Activated CD4-positive, alpha-beta T cell treated with anti-CD3 and anti-CD28 coated beads, Interleukin-2, amount 10 ng/mL, durations not matched to agents 24 days and 14 days (primary cell): ENCODE measurements around the gene ERP27. TPM values are rescaled to one million over a fixed set of nuclear protein-coding genes. Genes with fewer than 3 reads are reported as not detected.

Experiments used
- DNase-seq: peaks from one replicate; pipeline ENCODE4 v3.0.0; 2022
- H3K27ac Mint-ChIP-seq: one replicate; pipeline ENCODE4 v1.8.0; 2022; ENCODE audit warnings: mild to moderate bottlenecking, mixed read lengths
- H3K27me3 Mint-ChIP-seq: one replicate; pipeline ENCODE4 v1.8.0; 2022; ENCODE audit warnings: mixed read lengths
- H3K36me3 Mint-ChIP-seq: one replicate; pipeline ENCODE4 v1.8.0; 2022; ENCODE audit warnings: low read depth, mild to moderate bottlenecking, mixed read lengths
- H3K4me1 Mint-ChIP-seq: one replicate; pipeline ENCODE4 v1.8.0; 2021; ENCODE audit warnings: mixed read lengths
- H3K4me3 Mint-ChIP-seq: one replicate; pipeline ENCODE4 v1.8.0; 2022; ENCODE audit warnings: mild to moderate bottlenecking, moderate library complexity, mixed read lengths
- H3K9me3 Mint-ChIP-seq: one replicate; pipeline ENCODE4 v1.8.0; 2021; ENCODE audit warnings: mixed read lengths
- intact Hi-C: fragments of 100-400 bp; cut with micrococcal nuclease; formaldehyde crosslinking; loops from one replicate; pipeline ENCODE4 v1.15.1; 2023
- total RNA-seq: library from RNA; stranded (reverse); gene quantifications from 2 replicates; pipeline ENCODE4 v1.2.3, GENCODE V29; 2022

Gene ERP27
- total RNA-seq, 1 donor from 2014 or later: 1.8 TPM

DNA sequence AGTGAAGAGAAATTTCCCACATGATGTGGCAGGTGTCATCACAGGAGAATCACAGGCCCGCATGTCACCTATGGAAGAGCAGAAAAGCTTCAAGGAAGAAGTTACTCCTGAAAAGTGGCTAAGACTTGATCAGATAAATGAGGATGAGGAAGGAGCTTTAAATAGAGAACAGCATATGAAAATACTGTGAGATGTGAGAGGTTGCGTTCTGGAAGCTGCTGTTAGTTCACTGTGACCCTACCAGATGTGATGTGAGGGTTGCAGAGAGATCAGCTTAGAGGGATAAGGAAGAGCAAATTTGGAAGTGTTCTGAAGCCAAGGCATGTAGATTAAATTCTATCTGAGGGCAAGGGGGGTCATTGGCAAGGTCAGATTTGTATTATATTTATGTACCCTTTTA, 17.1 kb downstream of the ERP27 start:
- intact Hi-C loops: no loop called here
- H3K27ac Mint-ChIP-seq: peak overlapping the region; percentile 69
- H3K4me3 Mint-ChIP-seq: peak overlapping the region; percentile 15
- peaks cover 44% of the 10 kb centered on the region for H3K36me3 Mint-ChIP-seq
- H3K4me1 Mint-ChIP-seq: peaks cover 15% of the 10 kb centered on the region
- DNase-seq: peak; percentile 54
- H3K27me3 Mint-ChIP-seq: no peaks in the 10 kb centered on the region
- H3K9me3 Mint-ChIP-seq: no peaks in the 10 kb centered on the region

DNA sequence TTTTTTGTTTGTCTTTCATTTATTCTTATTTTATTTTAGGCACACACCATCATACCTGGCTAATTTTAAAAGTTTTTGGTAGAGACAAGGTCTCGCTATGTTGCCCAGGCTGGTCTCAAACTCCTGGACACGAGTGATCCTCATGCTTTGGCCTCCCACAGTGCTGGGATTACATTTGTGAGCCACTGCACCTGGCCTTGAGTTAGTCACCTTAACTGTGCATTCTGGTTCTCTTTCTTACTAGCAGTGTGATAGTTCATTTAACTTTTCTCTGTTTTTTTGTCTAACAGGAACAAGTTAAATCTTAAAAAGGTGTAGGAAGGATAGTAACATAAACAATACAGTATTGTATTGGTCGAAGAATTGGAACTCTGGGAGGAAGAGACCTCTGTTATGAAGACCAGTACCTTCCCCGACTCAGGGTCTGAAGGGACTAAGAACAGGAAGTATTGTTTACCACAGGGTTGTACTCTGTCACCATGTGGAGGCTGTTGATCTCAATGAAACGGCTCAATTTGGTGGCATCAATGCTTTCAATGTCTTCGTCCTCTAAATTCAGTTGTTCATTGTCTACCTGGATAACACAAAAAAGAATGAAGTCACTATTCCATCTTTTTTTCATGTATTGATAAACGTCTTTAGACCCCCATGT, 17.7 kb downstream of the ERP27 start:
- Mint-ChIP-seq H3K4me3 (peak overlapping the region; percentile 15), H3K27ac (peak overlapping the region; percentile 69), H3K36me3 (peaks cover 50% of the 10 kb centered on the region), H3K9me3 (no peaks in the 10 kb centered on the region), H3K4me1 (peaks cover 15% of the 10 kb centered on the region), H3K27me3 (no peaks in the 10 kb centered on the region)
- intact Hi-C loops: loop anchor here (1.0 kb wide), 1 partner anchor 10 kb away; no protein-coding TSS in a partner anchor
- peak; percentile 61 for DNase-seq

DNA sequence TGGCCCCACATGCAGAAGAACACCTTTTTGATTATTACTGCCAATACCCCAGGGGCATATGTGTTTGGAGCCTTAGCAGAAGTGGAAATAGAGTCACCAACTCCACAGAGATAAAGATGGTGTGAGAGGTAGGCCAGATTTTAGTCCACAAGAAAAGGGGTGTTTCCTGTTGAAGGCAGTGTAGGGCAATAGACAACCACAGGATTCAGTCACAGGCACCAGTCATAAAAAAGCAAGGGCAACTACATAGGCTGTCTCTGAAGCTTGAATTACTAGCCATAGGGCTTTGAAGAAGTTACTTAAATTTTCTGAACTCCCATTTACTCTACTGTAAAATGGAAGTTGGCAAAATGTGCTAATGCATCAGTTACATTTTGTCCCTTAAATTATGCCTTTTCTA, 18.9 kb downstream of the ERP27 start:
- H3K4me3 Mint-ChIP-seq: no peak overlapping the region
- H3K36me3 Mint-ChIP-seq: peaks cover 58% of the 10 kb centered on the region
- H3K27me3 Mint-ChIP-seq: no peaks in the 10 kb centered on the region
- H3K27ac Mint-ChIP-seq: no peak overlapping the region
- no peak for DNase-seq
- no peaks in the 10 kb centered on the region for H3K9me3 Mint-ChIP-seq
- intact Hi-C loops: no loop called here
- H3K4me1 Mint-ChIP-seq: peaks cover 15% of the 10 kb centered on the region

DNA sequence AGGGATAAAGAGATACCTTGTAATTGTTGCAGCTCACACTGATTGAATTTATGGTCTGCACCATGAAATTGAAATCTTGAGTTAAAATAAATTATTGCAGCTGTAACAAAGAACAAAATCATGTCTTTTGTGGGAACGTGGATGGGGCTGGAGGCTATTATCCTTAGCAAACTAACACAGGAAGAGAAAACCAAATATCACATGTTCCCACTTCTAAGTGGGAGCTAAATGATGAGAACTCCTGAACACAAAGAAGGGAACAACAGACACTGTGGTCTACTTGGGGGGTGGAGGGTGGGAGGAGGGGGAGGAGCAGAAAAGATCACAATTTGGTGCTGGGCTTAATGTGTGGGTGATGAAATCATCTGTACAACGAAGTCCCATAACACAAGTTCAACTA, 22.6 kb downstream of the ERP27 start:
- Mint-ChIP-seq H3K27ac (no peak overlapping the region), H3K4me3 (no peak overlapping the region), H3K36me3 (peaks cover 73% of the 10 kb centered on the region), H3K9me3 (no peaks in the 10 kb centered on the region), H3K27me3 (no peaks in the 10 kb centered on the region), H3K4me1 (peaks cover 15% of the 10 kb centered on the region)
- no peak for DNase-seq
- intact Hi-C loops: no loop called here

- Mint-ChIP-seq H3K27ac (no peak overlapping the region), H3K4me1 (peaks cover 19% of the 10 kb centered on the region), H3K9me3 (peaks cover 2% of the 10 kb centered on the region), H3K4me3 (no peak overlapping the region), H3K27me3 (no peaks in the 10 kb centered on the region), H3K36me3 (peaks cover 70% of the 10 kb centered on the region)
- no peak for DNase-seq
- intact Hi-C loops: loop anchor here (5.0 kb wide), 1 partner anchor 66 kb away; no protein-coding TSS in a partner anchor
Observed at GRCh38 chr12:14913381-14913781, 25.0 kb downstream of the ERP27 start.

GRCh38 chr12:14911131-14911530, 27.2 kb downstream of the ERP27 start:
- H3K4me3 Mint-ChIP-seq: no peak overlapping the region
- H3K27me3 Mint-ChIP-seq: no peaks in the 10 kb centered on the region
- intact Hi-C loops: loop anchor here (2.0 to 5.0 kb wide), 2 partner anchors 64 to 136 kb away; a partner anchor contains a TSS
- no peak for DNase-seq
- H3K4me1 Mint-ChIP-seq: peaks cover 26% of the 10 kb centered on the region
- peaks cover 11% of the 10 kb centered on the region for H3K9me3 Mint-ChIP-seq
- H3K36me3 Mint-ChIP-seq: peaks cover 68% of the 10 kb centered on the region
- H3K27ac Mint-ChIP-seq: peak overlapping the region; percentile 93

- Mint-ChIP-seq H3K27ac (peak overlapping the region; percentile 93), H3K27me3 (no peaks in the 10 kb centered on the region), H3K9me3 (peaks cover 11% of the 10 kb centered on the region), H3K4me1 (peaks cover 26% of the 10 kb centered on the region), H3K4me3 (peak overlapping the region; percentile 47), H3K36me3 (peaks cover 62% of the 10 kb centered on the region)
- no peak for DNase-seq
- intact Hi-C loops: loop anchor here (1.0 to 5.0 kb wide), 5 partner anchors 10 to 136 kb away; partner anchors contain the start of gene ARHGDIB
Observed at GRCh38 chr12:14910090-14910915, 28.0 kb downstream of the ERP27 start.

DNA sequence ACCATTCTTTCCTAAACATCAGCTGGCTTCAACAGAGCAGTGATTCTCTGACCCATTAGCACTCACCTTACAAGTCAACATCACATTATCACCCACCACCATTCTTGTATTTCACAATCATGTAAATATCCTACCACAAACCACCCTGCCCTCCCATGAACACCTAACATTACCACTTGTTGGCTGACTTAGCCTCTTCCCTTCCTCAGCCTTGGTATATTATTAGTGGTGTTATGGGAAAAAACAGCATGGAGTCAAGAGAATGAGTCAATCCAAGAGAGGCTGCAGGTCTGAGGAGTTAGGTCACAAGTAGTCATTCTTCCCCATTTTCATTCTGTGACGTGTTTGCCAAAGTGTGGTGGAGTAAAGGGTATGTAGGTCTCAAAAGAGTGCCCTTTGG, 30.4 kb downstream of the ERP27 start:
- Mint-ChIP-seq H3K27ac (peak overlapping the region; percentile 76), H3K27me3 (no peaks in the 10 kb centered on the region), H3K9me3 (peaks cover 11% of the 10 kb centered on the region), H3K4me3 (no peak overlapping the region), H3K4me1 (peaks cover 26% of the 10 kb centered on the region), H3K36me3 (peaks cover 42% of the 10 kb centered on the region)
- intact Hi-C loops: no loop called here
- peak; percentile 41 for DNase-seq

DNA sequence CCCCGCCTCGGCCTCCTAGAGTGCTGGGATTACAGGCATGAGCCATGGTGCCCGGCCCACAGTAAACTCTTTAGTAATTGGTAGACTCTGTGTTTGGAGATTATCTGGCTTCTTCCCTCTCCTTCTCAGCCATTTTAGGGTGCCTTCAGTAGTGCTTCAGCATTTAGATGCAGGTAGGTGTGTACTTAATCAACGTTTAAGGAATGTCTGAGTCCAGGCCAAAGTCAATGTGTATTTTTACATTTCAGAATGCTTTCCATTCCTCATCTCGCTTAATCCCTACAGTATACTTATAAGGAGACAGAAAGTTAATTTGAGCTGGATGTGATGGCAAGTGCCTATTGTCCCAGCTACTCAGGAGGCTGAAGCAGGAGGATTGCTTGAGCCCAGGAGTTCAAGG, 32.2 kb downstream of the ERP27 start:
- Mint-ChIP-seq H3K27me3 (no peaks in the 10 kb centered on the region), H3K9me3 (peaks cover 11% of the 10 kb centered on the region), H3K36me3 (peaks cover 32% of the 10 kb centered on the region), H3K4me3 (no peak overlapping the region), H3K27ac (no peak overlapping the region), H3K4me1 (peaks cover 23% of the 10 kb centered on the region)
- DNase-seq: peak; percentile 21
- intact Hi-C loops: no loop called here

GRCh38 chr12:14905269-14906004, 32.9 kb downstream of the ERP27 start:
- intact Hi-C loops: no loop called here
- no peaks in the 10 kb centered on the region for H3K27me3 Mint-ChIP-seq
- no peak overlapping the region for H3K27ac Mint-ChIP-seq
- no peak overlapping the region for H3K4me3 Mint-ChIP-seq
- peaks cover 11% of the 10 kb centered on the region for H3K9me3 Mint-ChIP-seq
- peaks cover 27% of the 10 kb centered on the region for H3K36me3 Mint-ChIP-seq
- peak; percentile 19 for DNase-seq
- H3K4me1 Mint-ChIP-seq: peaks cover 18% of the 10 kb centered on the region

- DNase-seq: peak; percentile 9
- Mint-ChIP-seq H3K4me1 (peaks cover 12% of the 10 kb centered on the region), H3K27ac (no peak overlapping the region), H3K4me3 (no peak overlapping the region), H3K36me3 (peaks cover 21% of the 10 kb centered on the region), H3K9me3 (peaks cover 11% of the 10 kb centered on the region), H3K27me3 (no peaks in the 10 kb centered on the region)
- intact Hi-C loops: no loop called here
Observed at GRCh38 chr12:14904854-14905253, 33.5 kb downstream of the ERP27 start.

- peaks cover 18% of the 10 kb centered on the region for H3K36me3 Mint-ChIP-seq
- H3K27ac Mint-ChIP-seq: no peak overlapping the region
- peaks cover 10% of the 10 kb centered on the region for H3K9me3 Mint-ChIP-seq
- no peaks in the 10 kb centered on the region for H3K27me3 Mint-ChIP-seq
- H3K4me3 Mint-ChIP-seq: no peak overlapping the region
- peaks cover 9% of the 10 kb centered on the region for H3K4me1 Mint-ChIP-seq
- DNase-seq: peak; percentile 47
- intact Hi-C loops: no loop called here
Observed at GRCh38 chr12:14903386-14904098, 34.8 kb downstream of the ERP27 start.

- no peak overlapping the region for H3K4me3 Mint-ChIP-seq
- intact Hi-C loops: no loop called here
- DNase-seq: peak; percentile 26
- no peak overlapping the region for H3K27ac Mint-ChIP-seq
- no peaks in the 10 kb centered on the region for H3K27me3 Mint-ChIP-seq
- peaks cover 7% of the 10 kb centered on the region for H3K36me3 Mint-ChIP-seq
- H3K4me1 Mint-ChIP-seq: peaks cover 2% of the 10 kb centered on the region
- H3K9me3 Mint-ChIP-seq: peaks cover under 1% of the 10 kb centered on the region
Observed at GRCh38 chr12:14902465-14902864, 35.9 kb downstream of the ERP27 start.
